IPS-18c (cell line): Measurements from ENCODE around the gene RAB38.
A peak's percentile ranks its signal among the peaks of the same experiment; 100 is the strongest.

ENCODE experiments used
- H3K4me3 ChIP-seq: 2 replicates; pipeline ENCODE4 v1.7.0; 2013; ENCODE audit warnings: low read depth, mild to moderate bottlenecking, low read length, moderate library complexity; ENCODE audit not compliant: insufficient read depth
- H3K9me3 ChIP-seq: one replicate; pipeline ENCODE4 v1.6.1; 2013; ENCODE audit warnings: mild to moderate bottlenecking, low read length, moderate library complexity; ENCODE audit not compliant: control insufficient read depth, insufficient read depth

The RAB38 gene

DNA sequence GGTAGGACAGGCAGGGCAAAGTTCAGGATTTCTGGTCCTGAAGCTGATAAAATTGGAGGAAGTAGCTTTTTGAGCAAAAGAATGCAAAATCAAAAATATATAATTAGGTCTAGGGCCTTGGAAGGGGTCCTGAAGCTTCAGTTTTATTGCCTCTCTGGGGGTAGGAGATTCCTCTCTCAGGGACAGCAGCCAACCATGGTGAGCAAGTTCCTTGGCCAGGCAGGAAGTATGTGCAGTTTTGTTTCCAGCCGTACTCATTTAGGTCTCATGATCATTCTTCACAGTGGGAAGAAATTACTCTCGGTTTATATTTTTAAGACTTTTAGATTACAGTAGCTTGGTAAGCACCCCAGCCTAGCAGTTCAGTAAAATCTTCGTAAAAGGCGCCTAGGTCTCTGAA lies 2.9 kb upstream of the RAB38 start:
- H3K4me3 ChIP-seq: no peak overlapping the region

GRCh38 chr11:88175569-88176075 lies 379 bp upstream of the RAB38 start:
- H3K4me3 ChIP-seq: peak overlapping the region; percentile 50; the same call in 1 of the 2 replicates
- H3K9me3 ChIP-seq: no peaks in the 10 kb centered on the region

More for the DNA sequence above, 2.9 kb upstream of the RAB38 start:
- no peaks in the 10 kb centered on the region for H3K9me3 ChIP-seq

DNA sequence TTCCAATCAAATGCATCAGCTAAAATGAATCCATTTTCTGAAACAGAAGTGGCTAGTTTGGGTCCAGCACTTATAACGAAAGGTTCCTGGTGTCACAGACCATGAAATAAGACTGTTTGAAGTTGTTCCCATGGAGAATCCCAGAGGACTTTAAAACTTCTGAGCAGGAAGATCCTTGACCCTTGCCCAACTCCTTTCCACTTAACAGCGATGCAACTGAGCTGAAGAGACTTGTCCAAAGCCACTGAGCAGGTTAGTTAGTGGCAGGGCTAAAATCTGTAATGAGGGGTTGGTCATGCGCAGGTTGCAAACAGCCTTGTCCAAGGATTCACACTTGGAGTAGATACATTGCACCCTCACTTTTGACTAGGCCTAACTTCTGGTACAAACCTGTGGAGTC lies 1.3 kb downstream of the RAB38 start:
- no peak overlapping the region for H3K4me3 ChIP-seq

DNA sequence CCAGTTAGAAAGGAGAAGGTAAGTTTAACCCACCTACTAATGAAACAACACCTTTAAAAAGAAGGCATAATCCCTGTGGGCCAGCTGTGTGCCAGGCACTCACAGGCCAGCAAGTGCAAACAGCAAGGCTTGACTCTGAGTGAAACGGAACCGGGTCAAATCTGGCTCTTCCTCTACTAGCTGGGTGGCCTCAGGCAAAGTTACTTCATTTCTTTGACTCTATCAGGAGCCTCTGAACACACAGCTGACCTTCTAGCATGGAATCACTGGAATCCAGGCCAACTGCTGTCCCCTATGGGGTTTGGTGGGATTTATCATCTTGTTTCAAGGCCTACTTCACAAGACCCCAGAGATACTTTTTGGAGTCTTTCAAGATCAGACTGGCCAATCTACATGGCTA lies 3.3 kb downstream of the RAB38 start:
- Histone ChIP-seq H3K4me3 (no peak overlapping the region), H3K9me3 (no peaks in the 10 kb centered on the region)

More for the DNA sequence above, 1.3 kb downstream of the RAB38 start:
- H3K9me3 ChIP-seq: no peaks in the 10 kb centered on the region

GRCh38 chr11:88170673-88171072 lies 4.6 kb downstream of the RAB38 start:
- no peaks in the 10 kb centered on the region for H3K9me3 ChIP-seq
- no peak overlapping the region for H3K4me3 ChIP-seq

DNA sequence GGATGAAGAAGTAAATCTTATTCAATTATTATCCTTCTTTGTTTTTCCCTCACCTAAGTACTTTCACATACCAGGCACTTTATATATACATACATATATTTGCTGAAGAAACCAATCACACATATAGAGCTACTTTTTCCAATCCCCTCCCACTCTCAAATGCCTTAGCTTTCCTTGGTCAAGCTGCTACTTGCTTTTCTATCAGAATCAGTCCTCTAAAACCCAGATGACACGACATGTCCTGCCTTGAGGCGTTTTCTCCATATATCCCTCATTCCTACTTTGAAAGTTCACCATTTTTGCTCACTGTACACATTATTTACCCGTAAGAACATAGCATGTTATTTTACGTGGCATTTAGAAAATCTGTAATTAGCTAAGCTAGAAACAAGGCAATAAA lies 5.4 kb downstream of the RAB38 start:
- no peaks in the 10 kb centered on the region for H3K9me3 ChIP-seq
- no peak overlapping the region for H3K4me3 ChIP-seq

GRCh38 chr11:88169471-88169870 lies 5.8 kb downstream of the RAB38 start:
- Histone ChIP-seq H3K4me3 (no peak overlapping the region), H3K9me3 (no peaks in the 10 kb centered on the region)

GRCh38 chr11:88167853-88168252 lies 7.4 kb downstream of the RAB38 start:
- H3K4me3 ChIP-seq: no peak overlapping the region

DNA sequence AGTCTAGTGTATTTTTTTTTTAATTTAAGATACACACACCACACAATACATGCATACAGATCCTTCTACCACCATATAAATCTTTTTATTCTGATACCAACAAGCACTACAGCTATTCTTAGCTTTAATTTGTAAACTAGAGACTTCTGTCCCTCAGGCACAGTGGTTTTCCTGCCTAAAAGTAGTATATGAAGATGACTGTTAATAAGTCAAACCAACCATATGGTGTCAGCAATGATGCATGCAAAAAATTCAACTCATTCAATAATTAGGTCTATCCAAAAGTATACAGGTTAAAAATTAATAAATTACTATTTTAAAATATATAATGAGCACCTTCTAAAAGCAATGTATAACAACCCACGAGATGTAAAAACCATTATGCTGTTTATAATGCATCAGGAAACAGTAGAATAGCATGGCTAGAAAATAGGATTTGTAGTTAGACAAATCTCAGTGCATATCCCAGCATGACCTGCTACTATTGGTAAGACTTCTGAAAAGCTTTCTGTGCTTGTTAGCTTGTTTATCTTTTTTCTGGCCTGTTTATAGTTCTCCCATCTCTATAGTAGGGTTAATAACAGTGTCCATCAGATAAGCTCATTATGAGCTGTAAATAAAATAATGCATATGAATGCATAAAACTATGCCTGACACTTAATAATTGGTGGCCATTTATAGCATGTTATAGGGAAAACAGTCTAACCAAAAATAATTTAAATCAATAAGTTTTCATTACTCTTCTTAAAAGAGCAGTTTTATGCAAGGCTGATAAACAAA lies 10.2 kb downstream of the RAB38 start:
- no peaks in the 10 kb centered on the region for H3K9me3 ChIP-seq
- H3K4me3 ChIP-seq: no peak overlapping the region

More at GRCh38 chr11:88167853-88168252, 7.4 kb downstream of the RAB38 start:
- no peaks in the 10 kb centered on the region for H3K9me3 ChIP-seq

DNA sequence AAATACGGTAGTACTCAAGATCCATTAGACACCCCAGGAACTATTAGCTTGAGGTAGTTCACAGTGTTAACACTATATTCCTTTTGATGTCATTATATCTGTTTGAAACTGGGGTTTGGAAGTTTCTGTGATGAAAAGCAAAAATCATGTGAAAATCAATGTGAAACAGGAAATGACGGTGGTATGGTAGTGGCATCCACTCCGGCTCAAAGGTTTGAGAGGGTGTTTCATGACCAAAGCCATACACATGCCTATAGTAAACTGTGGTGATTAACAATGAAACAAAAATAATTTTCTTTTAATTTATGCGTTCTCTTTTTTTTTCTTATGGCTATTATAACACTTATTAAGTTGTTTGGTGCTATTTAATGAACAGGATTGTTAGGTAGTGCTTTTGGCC lies 10.9 kb downstream of the RAB38 start:
- H3K9me3 ChIP-seq: no peaks in the 10 kb centered on the region
- no peak overlapping the region for H3K4me3 ChIP-seq

DNA sequence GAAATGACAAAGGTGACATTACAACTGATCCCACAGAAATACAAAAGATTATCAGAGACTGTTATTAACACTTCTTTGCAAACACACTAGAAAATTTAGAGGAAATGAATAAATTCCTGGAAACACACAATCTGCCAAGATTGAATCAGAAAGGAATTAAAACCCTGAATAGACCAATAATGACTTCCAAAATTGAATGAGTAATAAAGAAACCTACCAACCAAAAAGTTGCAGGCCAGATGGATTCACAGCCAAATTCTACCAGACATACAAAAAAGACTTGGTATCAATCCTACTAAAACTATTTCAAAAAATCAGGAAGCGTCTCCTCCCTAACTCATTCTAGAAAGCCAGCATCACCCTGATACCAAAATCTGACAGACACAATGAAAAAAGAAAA lies 17.2 kb downstream of the RAB38 start:
- no peak overlapping the region for H3K4me3 ChIP-seq

DNA sequence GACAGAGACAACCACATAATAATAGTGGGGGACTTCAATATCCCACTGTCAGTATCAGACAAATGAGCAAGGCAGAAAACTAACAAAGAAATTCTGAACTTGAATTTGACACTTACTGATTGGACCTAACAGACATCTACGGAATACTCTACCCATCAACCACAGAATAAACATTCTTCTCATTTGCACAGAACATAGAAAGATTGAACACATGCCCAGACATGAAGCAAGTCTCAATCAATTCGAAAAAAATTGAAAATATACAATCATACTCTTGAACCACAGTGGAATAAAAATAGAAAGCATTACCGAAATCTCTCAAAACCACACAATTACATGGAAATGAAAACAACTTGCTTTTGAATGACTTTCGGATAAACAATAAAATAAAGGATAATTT lies 17.9 kb downstream of the RAB38 start:
- H3K4me3 ChIP-seq: no peak overlapping the region
- peaks cover 2% of the 10 kb centered on the region for H3K9me3 ChIP-seq

More for the DNA sequence above, 17.2 kb downstream of the RAB38 start:
- H3K9me3 ChIP-seq: peaks cover 2% of the 10 kb centered on the region

DNA sequence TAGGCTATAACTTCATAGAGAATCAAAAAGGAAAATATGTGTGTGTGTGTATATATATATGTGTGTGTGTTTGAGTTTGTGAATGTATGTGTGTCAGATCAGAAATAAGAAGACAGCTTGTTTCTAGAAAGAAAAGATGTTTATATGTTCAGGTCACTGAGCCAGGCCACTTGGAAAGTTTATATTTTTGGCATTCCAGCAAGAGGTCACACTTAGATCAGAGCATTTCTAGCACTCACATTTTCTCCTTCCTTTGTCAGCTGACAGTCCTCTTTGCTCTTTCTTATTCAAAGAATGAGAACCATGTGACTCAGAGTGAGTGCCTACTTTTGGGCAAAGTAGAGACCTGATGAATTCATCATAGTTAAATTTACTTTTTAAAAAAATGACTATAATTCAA lies 22.9 kb downstream of the RAB38 start:
- Histone ChIP-seq H3K4me3 (no peak overlapping the region), H3K9me3 (peaks cover 2% of the 10 kb centered on the region)

DNA sequence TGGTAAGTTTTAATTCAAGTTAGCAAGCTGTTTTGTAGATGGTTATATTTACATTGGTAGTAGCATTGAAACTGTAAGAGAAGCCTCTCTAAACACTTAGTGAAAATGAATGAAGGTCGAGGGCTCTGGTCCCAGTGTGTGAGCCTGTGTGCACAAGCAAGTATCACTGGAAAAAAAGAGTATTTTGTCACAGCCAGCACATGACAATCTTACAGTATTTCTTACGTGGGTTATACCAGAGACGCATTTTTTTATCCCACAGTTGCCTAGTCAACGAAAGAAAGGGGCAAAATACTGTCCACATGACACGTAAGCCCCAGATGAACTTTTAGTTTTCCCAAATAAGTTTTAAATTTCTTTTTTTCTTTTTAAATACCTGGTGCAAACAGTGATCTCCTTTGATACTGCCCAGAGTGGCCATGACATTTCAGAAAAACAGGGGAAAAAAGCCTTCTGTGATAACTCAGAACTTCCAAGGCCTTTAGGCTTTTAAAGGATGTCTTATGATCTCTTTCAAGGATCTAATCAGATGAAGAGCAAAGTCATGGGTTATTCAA lies 23.5 kb downstream of the RAB38 start:
- H3K4me3 ChIP-seq: no peak overlapping the region
- peaks cover 2% of the 10 kb centered on the region for H3K9me3 ChIP-seq

DNA sequence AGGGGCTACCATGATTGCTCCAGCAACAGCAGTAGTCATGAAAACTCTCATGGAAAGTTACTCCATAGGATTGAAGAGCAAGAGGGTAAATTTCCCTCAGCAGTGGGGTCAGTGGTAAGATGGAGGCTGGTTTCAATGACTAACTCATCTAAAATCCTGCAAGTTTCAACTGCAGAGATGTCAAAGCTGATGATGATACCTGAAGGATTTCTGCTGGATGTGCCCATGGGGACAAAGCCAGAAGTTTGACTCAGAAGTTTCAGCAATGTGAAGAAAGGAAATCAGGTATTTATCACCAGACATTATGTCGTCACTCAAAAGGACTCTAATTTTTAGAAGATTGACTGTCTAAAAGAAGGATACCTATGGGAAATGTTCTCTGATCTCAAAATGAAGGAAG lies 29.1 kb downstream of the RAB38 start:
- H3K9me3 ChIP-seq: no peaks in the 10 kb centered on the region
- no peak overlapping the region for H3K4me3 ChIP-seq

DNA sequence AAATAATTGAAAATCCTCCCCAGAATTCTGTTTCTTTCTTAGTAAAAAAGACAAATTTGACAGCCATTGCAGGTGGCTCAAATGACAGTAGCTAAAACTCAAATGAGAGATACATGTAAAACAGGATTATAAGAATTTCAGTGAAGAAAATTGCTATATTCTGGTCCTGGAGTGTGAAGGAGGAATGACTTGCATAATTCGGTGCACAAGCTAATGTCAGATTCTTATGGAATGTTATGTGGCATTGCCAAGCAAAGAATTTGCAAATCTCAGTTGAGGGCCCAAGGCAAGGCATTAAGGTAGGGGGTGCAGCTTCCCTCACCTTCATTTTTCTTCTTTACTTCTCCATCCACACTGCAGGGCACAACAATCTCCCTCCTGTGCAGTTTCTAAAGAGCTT lies 35.4 kb downstream of the RAB38 start:
- H3K9me3 ChIP-seq: no peaks in the 10 kb centered on the region
- H3K4me3 ChIP-seq: no peak overlapping the region

DNA sequence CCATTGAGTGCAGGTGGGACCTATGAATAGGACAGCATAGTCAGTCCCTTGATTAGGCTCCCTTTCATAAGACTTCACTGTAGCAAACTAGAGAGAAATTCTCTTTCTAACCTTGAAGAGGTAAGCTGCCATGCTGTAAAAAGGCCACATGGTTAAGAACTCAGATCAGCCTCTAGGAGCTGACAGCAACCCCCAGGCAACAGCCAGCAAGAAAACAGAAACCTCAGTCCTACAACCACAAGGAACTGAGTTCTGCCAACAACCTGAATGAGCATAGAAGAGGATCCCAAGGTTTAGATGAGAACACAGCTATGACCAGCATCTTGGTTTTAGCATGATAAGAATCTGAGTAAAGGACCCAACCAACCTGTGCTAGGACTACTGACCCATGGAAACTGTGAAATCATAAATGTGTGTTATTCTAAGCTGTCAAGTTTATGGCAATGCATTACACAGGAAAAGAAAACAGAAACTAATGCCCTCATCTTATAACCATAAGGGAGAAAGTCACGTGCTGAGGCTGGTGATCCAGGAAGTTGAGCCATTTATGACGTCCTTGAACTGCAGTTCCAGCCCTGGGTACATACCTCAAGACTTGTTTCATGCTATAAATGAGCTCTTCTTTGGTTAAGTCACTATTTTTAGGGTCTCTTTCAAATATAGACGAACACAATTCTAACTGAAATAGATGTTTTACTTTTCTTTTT lies 43.3 kb downstream of the RAB38 start:
- H3K4me3 ChIP-seq: no peak overlapping the region

DNA sequence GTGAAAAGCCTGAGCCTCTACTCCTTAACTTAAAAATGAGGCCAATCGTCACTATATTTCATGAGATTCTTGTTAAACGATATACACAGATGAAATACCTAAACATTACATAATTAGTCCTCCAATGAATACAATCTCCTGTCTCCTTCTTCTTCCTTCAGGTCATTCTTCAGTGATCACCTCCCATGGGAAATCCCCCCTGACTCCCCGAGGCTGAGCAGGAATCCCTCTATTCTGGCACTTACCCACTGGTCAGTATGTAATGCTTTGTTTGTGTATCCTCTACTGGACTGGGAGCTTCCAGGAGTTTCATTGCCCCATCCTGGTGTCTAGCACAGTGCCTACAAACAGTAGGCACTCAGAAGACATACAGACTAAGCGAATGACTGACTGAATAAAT lies 52.3 kb downstream of the RAB38 start:
- H3K4me3 ChIP-seq: no peak overlapping the region
- no peaks in the 10 kb centered on the region for H3K9me3 ChIP-seq

More for the DNA sequence above, 43.3 kb downstream of the RAB38 start:
- H3K9me3 ChIP-seq: no peaks in the 10 kb centered on the region
